ENCODE results near the gene TDRKH. TPM values are rescaled to one million over a fixed set of nuclear protein-coding genes. Genes with fewer than 3 reads are reported as not detected.

The TDRKH gene
- total RNA-seq, 2 donors from 2014 or later, result 3.3 to 4.2 TPM

- DNase-seq (ENCODE audit: low spot score), result no peak
- Histone ChIP-seq H3K36me3 (no peaks in the 10 kb centered on the region), H3K4me1 (no peaks in the 10 kb centered on the region), H3K27ac (no peak overlapping the region), H3K27me3 (no peaks in the 10 kb centered on the region), H3K9me3 (no peaks in the 10 kb centered on the region), H3K4me3 (no peak overlapping the region)
- no peak for TF ChIP-seq CTCF (IDR thresholded peaks at IDR 0.05)
Measured at GRCh38 chr1:151822404-151822803, 32.1 kb upstream of the TDRKH start.

- Histone ChIP-seq H3K27me3 (no peaks in the 10 kb centered on the region), H3K27ac (no peak overlapping the region), H3K9me3 (no peaks in the 10 kb centered on the region), H3K4me3 (no peak overlapping the region), H3K36me3 (no peaks in the 10 kb centered on the region), H3K4me1 (no peaks in the 10 kb centered on the region)
- DNase-seq (ENCODE audit: low spot score), result no peak
- no peak for TF ChIP-seq CTCF (IDR thresholded peaks at IDR 0.05)
Measured at GRCh38 chr1:151820940-151821339, 30.6 kb upstream of the TDRKH start.

GRCh38 chr1:151819976-151820623, 29.8 kb upstream of the TDRKH start:
- Histone ChIP-seq H3K4me1 (no peaks in the 10 kb centered on the region), H3K9me3 (no peaks in the 10 kb centered on the region), H3K27ac (no peak overlapping the region), H3K36me3 (no peaks in the 10 kb centered on the region), H3K27me3 (no peaks in the 10 kb centered on the region), H3K4me3 (no peak overlapping the region)
- TF ChIP-seq CTCF (IDR thresholded peaks at IDR 0.05), result no peak
- no peak for DNase-seq (ENCODE audit: low spot score)

- no peak overlapping the region for H3K27ac ChIP-seq
- no peak overlapping the region for H3K4me3 ChIP-seq
- H3K9me3 ChIP-seq, result no peaks in the 10 kb centered on the region
- H3K4me1 ChIP-seq, result no peaks in the 10 kb centered on the region
- no peak for TF ChIP-seq CTCF (IDR thresholded peaks at IDR 0.05)
- H3K36me3 ChIP-seq, result no peaks in the 10 kb centered on the region
- DNase-seq (ENCODE audit: low spot score), result no peak
- no peaks in the 10 kb centered on the region for H3K27me3 ChIP-seq
Measured at GRCh38 chr1:151819227-151819835, 29.0 kb upstream of the TDRKH start.

- no peak for DNase-seq (ENCODE audit: low spot score)
- Histone ChIP-seq H3K9me3 (no peaks in the 10 kb centered on the region), H3K27ac (no peak overlapping the region), H3K27me3 (no peaks in the 10 kb centered on the region), H3K36me3 (no peaks in the 10 kb centered on the region), H3K4me3 (no peak overlapping the region), H3K4me1 (no peaks in the 10 kb centered on the region)
- TF ChIP-seq CTCF (IDR thresholded peaks at IDR 0.05), result no peak
Measured at GRCh38 chr1:151817353-151817730, 27.0 kb upstream of the TDRKH start.

All from right atrium auricular region (tissue), 2 donors.